Stimulated activated CD8-positive, alpha-beta memory T cell treated with anti-CD3 and anti-CD28 coated beads, Interleukin-15, amount 100 ng/mL, for 24 hours (primary cell): Measurements from ENCODE around the gene BICDL2.
"Not testable (repeated sequence)": the region's sequence is repeated elsewhere in the genome, so short reads cannot be mapped to it uniquely, and the experiment has no call there.

ENCODE experiments used
- DNase-seq: peaks from one replicate; pipeline ENCODE4 v3.0.0-alpha.2; 2020; ENCODE audit warnings: low read depth

Gene BICDL2

DNA sequence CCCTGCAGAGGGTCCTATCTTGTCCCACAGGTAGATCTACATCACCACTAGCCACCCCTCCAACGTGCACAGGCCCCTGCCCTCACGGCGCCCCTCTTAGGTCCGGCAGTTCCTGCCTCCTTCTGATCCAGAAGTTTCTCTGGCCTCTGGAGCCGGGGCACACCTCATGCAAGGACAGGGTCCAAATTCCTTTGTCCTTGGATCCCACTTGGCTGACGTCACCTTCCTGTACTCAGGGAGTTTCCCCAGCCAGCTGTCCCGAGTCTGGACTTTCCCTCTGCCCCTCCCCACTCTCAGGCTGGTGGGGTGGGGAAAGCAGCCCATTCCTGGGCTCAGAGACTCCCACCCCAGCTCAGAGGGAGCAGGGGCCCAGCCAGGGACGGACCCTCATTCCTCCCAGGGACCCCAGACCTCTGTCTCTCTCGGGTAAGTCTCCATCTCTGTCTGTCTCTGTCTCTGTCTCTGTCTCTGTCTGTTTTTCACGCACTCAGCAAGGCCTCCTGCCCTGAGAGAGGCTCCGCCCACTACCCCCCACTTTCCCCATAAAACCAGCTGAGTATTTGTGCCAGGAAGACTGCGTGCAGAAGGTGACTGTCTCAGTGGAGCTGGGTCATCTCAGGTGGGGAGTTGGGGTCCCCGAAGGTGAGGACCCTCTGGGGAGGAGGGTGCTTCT lies 28.5 kb upstream of the BICDL2 start, which contains the start of gene IL32:
TSS of gene IL32 (plus strand) at position 572 of the 673 bp plus-strand sequence. CDS start 172 bp downstream, outside the sequence.
- DNase-seq, result no peak

DNA sequence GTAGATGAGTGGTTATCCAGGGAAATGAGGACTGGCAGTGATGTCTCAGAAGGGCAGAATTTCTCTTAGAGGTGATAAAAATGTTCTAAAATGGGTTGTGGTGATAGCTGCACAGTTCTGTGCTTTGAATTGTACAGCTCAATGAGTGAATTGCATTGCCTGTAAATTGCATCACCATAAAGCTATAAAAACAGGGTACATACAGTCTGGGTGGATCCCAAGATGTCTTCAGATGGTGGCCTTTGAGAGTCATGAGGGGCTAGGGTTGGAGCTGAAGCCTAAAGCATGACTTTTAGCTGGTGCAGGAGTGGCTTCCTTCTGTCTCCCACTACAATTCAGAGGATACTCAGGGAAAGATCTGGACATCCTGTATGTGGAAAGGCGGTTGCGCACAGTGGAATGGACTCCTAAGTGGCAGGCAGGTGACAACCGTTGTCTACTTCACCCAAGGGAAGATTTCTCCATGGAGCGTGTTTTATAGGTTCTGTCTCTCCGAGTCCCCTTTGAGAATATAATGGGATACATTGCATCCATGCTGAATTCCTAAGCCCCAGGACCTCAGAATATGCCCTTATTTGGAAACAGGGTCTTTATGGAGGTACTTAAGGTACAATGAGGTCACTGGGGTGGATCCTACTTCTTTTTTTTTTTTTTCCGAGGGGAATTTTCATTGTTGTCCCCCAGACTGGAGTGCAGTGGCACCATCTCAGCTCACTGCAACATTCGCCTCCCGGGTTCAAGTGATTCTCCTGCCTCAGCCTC lies 27.1 kb upstream of the BICDL2 start:
- DNase-seq, result no peak

DNA sequence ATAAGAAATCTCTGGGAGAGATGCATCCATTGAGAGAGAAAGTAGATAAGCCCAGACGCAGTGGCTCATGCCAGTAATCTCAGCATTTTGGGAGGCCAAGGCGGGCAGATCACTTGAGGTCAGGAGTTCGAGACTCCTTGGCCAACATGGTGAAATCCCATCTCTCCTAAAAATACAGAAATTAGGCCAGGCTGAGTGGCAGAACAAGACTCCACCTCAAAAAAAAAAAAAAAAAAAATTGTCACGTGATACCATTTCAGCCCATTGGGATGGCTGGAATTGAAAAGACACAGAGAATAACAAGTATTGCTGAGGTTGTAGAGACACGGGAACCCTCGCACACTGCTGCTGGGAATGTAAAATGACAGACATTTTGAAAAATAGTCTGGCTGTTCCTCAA lies 25.8 kb upstream of the BICDL2 start:
- no peak for DNase-seq

DNA sequence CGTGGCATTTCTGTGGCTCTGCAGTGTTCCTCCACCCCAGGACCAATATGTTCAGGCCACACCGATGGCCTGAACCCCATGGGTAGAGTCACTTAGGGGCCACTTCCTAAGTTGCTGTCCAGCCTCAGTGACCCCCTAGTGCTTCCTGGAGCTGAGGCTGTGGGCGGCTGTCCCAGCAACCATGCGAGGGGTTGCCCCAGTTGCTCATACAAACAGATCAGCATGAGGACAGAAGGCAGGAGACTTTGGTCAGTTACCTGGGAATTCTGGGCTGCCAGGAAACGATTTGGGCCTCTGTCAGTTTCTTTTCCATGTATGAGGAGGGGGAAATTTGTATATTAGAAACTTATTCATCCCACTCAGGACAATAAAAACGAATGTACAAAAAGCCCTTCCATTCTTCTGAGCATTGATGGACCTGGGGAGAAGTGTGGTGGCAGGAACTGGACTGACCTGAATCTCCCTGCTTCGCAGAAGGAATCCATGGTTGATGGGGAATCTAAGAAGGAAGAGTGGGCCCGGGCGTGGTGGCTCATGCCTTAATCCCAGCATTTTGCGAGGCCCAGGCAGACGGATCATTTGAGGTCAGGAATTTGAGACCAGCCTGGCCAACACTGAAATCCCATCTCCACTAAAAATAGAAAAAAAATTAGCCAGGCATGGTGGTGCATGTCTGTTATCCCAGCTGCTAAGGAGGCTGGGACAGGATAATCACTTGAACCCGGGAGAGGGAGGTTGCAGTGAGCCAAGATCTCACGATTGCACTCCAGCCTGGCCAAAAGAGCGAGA lies 23.8 kb upstream of the BICDL2 start:
- no peak for DNase-seq

DNA sequence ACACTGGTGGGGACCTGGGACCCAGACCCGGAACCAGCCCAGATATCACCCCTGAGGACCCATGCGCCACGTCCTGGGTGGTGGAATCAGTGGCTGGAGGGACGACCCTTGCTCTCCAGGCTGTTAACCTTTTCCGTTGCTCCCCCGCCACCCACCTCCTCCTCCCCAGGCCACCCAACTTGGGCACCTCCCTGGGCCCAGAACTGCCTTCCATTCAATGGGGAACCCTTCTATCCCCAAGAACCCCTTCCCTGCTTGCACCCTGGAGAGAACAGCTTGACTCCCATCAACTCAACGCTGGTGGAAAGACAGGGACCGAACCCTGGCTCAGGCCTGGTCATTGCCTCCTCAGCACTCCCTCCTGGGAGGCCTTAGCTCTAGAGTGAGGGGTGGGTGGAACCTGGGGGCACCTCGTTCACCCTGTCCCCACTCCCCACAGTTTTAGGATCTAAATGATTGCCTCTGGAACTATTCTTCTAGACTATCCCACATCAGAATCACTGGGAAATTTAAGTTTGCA lies 23.0 kb upstream of the BICDL2 start:
- no peak for DNase-seq

DNA sequence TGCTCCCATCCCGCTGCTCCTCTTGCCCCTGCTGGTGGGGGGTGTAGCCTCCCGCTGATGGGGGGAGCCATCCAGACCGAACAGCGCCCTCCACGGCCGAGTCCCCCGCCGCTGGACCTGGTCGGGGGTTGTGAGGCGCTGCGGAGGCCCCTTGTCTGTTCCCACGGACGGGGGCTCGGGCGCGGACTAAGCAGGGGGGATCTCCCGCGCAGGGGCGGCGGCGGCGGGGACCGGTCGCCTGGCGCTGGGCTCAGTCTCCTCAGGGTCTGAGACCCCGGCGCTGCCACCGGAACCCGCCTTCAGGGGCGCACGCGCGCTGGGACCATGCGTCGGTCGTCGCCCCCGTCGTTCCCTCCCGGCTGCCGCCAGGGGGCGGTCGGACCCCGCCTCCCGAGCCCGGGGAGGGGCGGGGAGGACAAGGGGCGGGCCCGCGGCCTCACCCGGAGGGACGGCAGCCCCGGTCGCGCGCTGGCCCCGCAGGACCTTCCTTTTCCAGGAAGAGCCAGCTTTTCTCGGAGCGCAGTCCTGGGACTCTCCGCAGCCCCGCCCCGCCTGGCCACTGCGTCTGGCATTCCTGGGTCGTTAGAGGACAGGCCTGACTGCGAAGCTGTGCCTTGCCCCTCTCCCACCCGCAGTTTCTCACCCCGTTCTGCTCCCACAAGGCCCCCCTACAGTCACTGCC lies 22.4 kb upstream of the BICDL2 start:
- DNase-seq, result peak; percentile 81

DNA sequence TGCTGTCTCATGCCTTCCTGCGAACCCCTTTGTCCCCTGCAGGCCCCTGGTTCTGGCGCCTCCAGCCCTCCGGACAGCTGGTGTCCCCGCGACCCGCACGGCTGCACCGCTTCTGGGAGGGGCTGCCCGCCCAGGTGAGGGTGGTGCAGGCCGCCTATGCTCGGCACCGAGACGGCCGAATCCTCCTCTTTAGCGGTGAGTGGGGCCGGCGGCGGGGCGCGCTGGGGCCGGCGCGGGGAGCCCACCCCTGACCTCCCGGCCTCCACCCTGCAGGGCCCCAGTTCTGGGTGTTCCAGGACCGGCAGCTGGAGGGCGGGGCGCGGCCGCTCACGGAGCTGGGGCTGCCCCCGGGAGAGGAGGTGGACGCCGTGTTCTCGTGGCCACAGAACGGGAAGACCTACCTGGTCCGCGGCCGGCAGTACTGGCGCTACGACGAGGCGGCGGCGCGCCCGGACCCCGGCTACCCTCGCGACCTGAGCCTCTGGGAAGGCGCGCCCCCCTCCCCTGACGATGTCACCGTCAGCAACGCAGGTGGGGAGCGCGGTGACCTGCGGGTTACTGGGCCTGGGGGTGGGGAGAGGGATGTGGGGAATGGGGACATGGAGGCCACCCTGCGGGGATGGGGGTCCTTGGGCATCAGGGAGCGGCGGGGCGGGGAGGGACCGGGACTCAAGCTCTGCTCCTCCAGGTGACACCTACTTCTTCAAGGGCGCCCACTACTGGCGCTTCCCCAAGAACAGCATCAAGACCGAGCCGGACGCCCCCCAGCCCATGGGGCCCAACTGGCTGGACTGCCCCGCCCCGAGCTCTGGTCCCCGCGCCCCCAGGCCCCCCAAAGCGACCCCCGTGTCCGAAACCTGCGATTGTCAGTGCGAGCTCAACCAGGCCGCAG lies 21.6 kb upstream of the BICDL2 start:
- DNase-seq, result no peak

DNA sequence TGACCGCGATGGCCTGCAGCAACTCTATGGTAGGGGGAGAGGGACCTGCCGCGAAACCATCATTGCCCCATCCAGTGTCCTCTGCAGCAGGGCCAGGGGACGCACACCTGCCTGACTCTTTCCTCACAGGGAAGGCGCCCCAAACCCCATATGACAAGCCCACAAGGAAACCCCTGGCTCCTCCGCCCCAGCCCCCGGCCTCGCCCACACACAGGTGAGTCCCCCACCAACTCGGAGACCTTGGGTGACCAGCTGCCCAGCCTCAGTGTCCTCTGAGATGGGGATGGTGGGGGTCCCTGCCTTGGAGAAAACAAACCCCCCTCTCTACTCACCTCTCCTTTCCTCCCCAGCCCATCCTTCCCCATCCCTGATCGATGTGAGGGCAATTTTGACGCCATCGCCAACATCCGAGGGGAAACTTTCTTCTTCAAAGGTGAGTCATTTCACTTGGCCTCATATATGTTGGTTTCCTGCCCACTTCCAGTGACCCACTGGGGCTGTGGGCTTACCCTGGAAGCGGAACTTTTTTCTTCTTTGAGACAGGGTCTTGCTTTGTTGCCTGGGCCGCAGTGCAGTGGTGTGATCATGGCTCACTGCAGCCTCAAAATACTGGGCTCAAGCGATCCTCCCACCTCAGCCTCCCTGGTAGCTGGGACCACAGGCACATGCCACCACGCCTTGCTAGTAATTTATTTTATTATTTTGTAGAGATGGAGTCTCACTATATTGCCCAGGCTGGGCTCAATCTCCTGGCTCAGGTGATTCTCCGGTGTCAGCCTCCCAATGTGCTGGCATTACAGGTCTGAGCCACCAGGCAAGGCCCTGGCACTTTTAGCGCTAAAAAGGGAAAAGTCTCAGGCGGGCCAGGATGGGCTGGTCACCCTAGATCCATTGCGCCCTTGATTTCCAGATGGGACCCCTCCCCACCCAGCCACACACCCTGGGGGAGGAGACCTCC lies 20.7 kb upstream of the BICDL2 start:
- no peak for DNase-seq

DNA sequence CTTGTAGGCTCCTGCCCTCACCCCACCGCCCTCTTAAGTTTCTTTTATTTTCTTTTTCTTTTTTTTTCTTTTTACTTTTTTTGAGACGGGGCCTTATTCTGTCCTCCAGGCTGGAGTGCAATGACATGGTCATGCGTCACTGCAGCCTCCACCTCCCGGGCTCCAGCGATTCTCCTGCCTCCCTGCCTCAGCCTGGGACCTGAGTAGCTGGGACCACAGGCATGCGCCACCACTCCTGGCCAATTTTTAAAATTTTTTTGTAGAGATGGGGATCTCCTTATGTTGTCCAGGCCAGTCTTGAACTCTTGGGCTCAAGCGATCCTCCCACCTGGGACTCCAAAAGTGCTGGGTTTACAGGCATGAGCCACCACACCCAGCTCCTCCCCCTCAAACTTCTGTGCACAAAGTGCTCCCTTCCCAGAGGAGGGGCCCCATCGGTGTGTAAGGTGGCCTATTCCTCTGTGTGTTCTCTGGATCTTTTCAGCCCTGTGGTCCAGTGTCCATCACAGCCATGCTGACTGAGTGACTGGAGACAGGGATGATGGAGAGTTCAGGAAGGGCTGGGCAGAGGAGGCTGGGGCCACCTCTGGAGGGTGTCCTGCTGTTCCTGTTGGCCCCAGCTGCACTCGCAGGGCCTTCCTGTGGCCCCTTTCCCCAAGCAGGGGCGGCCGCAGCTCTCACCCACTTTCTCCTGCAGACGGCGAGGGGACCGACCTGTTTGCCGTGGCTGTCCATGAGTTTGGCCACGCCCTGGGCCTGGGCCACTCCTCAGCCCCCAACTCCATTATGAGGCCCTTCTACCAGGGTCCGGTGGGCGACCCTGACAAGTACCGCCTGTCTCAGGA lies 19.8 kb upstream of the BICDL2 start:
- DNase-seq, result no peak

DNA sequence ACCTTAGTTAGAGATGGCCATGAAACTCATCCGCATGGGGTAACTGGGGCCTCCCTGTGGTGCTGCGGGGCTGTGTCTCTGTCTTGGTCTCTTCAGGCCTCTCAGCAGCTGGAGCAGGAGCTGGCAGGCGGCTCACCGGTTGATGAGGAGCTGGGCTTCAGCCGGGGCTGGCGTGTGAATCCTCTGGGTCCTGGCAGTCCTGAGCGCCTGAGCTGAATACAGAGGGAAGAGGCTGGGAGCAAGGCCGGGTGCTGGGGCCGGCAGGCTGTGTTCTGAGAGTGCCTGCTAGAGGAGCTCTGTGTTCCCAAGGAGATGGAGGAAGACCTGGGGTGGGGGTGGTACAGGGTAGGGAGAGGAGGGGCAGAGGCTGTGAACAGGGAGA lies 19.0 kb upstream of the BICDL2 start:
- not testable (repeated sequence) for DNase-seq

DNA sequence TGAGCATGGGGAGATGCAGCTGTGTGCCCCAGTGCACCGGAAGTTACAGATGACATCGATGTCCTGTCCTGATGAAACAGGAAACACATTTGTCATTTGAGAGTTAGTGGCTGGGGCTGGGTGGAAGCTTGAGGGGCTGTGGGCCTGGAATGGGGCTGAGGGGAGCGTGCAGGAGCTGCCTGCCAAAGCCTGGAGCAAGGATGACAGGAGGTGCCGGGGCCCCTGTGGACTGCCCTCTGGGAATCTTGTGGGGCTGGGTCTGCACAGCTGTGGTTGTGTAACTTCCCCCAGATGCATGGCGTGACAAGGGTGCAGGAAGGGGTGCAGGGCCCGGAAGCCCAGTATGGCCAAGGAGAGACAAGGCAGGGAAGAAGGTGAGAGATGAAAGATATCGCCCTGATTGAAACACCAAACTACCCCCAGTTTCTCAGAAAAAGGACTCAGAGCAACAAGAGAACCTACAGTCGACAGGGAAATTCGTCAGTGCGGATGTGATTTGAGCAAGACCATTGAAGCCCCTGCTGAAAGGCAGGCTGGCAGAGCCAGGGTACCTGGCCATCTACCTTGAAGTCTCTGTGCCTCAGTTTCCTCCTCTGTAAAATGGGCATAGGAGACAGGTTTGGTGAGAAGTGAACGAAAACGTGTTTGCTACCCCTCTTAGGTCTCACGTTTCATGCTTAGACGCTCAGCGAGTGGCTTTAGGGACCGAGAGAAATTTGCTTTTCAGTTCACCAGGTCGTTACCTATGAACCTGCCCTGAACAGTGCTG lies 18.4 kb upstream of the BICDL2 start:
- DNase-seq, result no peak

DNA sequence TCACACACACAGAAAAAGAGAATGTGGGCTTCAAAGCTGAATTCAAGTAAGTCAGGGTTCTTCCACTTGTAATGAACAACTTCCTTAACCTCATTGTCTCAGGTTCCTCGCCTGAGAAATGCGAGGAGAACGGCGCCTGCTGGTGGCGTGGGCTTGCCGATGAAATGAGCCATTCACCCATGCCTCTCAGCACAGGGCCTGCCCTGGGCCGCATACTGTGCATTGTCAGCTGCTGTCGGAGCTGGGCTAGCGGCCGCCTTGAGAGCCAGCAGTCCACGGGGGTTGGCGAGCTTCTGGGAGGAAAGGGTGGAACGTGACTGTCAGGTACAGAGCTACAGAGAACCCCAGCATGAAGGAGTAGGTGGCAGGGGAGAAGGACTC lies 16.6 kb upstream of the BICDL2 start:
- not testable (repeated sequence) for DNase-seq

DNA sequence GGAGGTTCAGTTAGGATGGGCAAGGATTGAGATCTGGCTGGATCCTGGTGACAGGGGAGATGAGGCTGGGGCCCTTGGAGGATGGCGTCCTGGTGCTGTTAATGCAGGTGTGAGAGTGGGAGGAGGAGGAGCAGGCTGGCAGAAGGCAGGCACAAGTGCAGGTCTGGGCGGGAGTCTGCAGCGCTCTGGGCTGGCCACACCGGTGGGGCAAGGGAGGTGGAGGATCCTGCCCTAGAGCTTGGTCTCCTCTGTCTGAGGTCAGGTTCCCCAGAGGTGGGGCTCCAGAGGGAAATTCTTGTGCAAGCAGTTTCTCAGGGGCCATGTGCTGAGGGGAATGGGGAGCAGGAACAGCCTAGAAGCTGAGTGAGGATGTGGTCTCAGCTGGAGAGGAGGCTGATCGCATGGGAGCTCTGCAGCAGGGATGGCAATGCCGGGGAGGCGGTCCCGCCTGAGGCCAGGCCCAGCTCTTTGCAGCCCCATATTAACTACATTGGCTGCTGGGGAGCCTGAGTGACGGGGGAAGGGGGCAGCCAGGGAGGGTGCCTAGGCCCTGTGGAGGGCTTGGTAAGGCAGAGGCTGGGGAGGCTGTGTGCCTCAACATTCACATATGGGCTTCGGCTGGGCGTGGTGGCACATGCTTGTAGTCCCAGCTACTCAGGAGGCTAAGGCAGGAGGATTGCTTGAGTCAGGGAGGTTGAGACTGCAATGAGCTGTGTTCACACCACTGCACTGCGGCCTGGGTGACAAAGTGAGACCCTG lies 16.0 kb upstream of the BICDL2 start:
- DNase-seq, result not testable (repeated sequence)

DNA sequence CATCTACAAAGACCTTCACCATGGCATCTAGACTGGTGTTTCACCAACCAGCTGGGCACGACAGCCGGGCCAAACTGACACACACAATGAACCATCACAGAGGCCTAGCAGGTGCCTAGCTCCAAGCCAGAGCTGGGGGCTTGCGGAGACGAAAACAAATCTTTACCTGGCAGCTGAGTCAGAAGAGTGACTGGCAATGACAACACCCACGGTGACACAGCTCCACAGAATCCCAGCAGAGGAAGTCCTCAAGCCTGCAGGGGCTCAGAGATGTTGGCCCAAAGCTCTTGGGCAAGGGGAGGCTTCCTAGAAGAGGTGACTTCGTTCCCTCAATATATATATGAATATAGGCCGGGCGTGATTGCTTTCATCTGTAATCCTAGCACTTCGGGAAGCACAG lies 14.8 kb upstream of the BICDL2 start:
- DNase-seq, result no peak

DNA sequence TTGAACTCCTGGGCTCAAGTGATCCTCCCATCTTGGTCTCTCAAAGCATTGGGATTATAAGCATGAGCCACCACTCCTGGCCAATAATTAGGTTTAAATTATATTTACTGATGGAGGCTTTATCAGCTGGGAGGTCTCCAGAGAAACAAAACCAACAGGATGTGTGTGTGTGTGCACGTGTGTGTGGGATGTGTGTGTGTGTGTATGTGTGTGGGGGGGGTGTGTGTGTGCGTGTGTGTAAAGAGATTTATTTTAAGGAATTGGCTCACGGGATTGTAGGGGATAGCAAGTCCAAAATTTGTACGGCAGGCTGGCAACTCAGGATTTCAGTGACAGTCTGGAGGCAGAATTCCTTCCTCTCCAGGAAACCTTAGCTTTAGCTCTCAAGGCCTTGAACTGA lies 14.3 kb upstream of the BICDL2 start:
- no peak for DNase-seq

DNA sequence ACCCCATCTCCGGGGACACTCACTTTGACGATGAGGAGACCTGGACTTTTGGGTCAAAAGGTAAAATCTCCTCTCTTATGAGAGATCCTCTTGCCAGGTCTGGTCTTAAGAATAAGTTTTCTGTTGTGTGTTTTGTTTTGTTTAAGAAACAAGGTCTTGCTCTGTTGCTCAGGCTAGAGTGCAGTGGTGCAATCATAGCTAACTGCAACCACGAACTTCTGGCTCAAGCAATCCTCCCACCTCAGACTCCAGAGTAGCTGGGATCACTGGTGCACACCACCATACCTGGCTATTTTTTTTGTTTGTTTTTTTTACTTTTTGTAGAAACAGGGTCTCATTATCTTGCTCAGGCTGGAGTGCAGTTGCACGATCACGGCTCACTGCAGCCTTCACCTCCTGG lies 13.7 kb upstream of the BICDL2 start:
- DNase-seq, result no peak

DNA sequence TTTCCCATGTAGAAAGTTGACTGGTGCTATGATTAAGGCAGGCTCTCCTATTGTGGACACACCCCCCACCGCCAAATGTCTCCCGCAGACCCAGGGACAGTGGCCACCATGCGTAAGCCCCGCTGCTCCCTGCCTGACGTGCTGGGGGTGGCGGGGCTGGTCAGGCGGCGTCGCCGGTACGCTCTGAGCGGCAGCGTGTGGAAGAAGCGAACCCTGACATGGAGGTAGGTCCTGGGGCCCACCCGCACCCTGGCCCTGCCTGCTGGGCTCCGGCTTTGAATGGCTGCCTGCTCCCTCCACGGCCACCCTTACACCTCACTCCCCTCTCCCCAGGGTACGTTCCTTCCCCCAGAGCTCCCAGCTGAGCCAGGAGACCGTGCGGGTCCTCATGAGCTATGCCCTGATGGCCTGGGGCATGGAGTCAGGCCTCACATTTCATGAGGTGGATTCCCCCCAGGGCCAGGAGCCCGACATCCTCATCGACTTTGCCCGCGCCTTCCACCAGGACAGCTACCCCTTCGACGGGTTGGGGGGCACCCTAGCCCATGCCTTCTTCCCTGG lies 13.3 kb upstream of the BICDL2 start:
- no peak for DNase-seq
